HepG2 (cell line): ENCODE measurements around the gene APLP1. TPM values are rescaled to one million over a fixed set of nuclear protein-coding genes. Genes with fewer than 3 reads are reported as not detected.

Experiments used
- ATAC-seq: fragments of 200-7000 bp; cut with Tn5 transposase; 3 replicates; pipeline ENCODE4 v1.9.1; 2020; ENCODE audit warnings: mild to moderate bottlenecking, moderate library complexity
- BruUV-seq: library from RNA; stranded (reverse); fragments of 400-500 nt; replicated peaks from 2 replicates; lab custom pipeline; 2021; lab: Mats Ljungman, UMichigan
- CTCF ChIA-PET: fragments of 300-600 bp; formaldehyde crosslinking; extraction: SDS; loops from one replicate; lab custom pipeline; 2021; ENCODE audit warnings: low total read pairs, inconsistent platforms, low intra/inter-chr PET ratio; lab: Yijun Ruan, JAX
- POLR2A ChIA-PET: fragments of 350-600 bp; sonication (Branson Sonifier 250); formaldehyde crosslinking; loops from one replicate; lab custom pipeline; 2020; ENCODE audit warnings: antibody characterized with exemption, inconsistent platforms; lab: Yijun Ruan, JAX
- DNase-seq: peaks from one replicate; pipeline ENCODE4 v3.0.0-alpha.2; 2015; ENCODE audit warnings: low spot score
- FAIRE-seq: peaks from 3 replicates; lab custom pipeline; 2011; peaks lifted over from hg19 to GRCh38; lab: Jason Lieb, UNC
- H2AFZ ChIP-seq: one replicate; pipeline ENCODE4 v1.6.1; 2011; ENCODE audit warnings: low read length, inconsistent platforms
- H3K27ac ChIP-seq: fragments of 300-600 bp; 3 replicates; pipeline ENCODE4 v1.8.0; 2011; ENCODE audit warnings: mixed run types, mild to moderate bottlenecking, mixed read lengths, low read length, inconsistent platforms; ENCODE audit not compliant: insufficient read depth; ENCODE audit errors: extremely low read length
- H3K27me3 ChIP-seq, 2 experiments: fragments of 200-600 bp in 1 of 2; 2 replicates in 1 of 2; 3 replicates in 1 of 2; pipeline versions ENCODE4 v1.6.0 to v1.8.0; 2011; ENCODE audit warnings: low read length in 2 of 2, mild to moderate bottlenecking in 2 of 2, moderate library complexity in 2 of 2, inconsistent platforms in 1 of 2; ENCODE audit not compliant: insufficient read depth in 2 of 2, control insufficient read depth in 1 of 2
- H3K36me3 ChIP-seq, 2 experiments: fragments of 200-600 bp in 1 of 2; replicated peaks in 1 of 2; 2 replicates in 1 of 2; 3 replicates in 1 of 2; pipeline versions ENCODE4 v1.5.1 to v1.8.0; 2011; ENCODE audit warnings: low read length in 2 of 2, inconsistent platforms in 1 of 2; ENCODE audit not compliant: insufficient read depth in 2 of 2, control insufficient read depth in 1 of 2
- H3K4me1 ChIP-seq: 2 replicates; pipeline ENCODE4 v1.5.1; 2012; ENCODE audit warnings: low read length, inconsistent platforms; ENCODE audit not compliant: insufficient read depth
- H3K4me2 ChIP-seq: 2 replicates; pipeline ENCODE4 v1.6.0; 2011; ENCODE audit warnings: low read depth, low read length, inconsistent platforms
- H3K4me3 ChIP-seq, 3 experiments: fragments of 200-600 bp in 1 of 3; sonication (generic), shearing (Covaris generic) in 1 of 3; replicated peaks in 1 of 3; 2 replicates each; pipeline ENCODE4 v1.5.1; 2011 to 2016; ENCODE audit warnings: low read length in 3 of 3, inconsistent platforms in 2 of 3, low read depth in 2 of 3, mild to moderate bottlenecking in 2 of 3, control low read depth in 1 of 3, mixed read lengths in 1 of 3; ENCODE audit not compliant: insufficient read depth in 1 of 3
- H3K79me2 ChIP-seq: one replicate; pipeline ENCODE4 v1.6.1; 2011; ENCODE audit warnings: low read length, inconsistent platforms; ENCODE audit not compliant: insufficient read depth
- H3K9ac ChIP-seq: 2 replicates; pipeline ENCODE4 v1.6.0; 2011; ENCODE audit warnings: mild to moderate bottlenecking, low read depth, low read length, inconsistent platforms; ENCODE audit not compliant: insufficient read depth
- H3K9me3 ChIP-seq: 2 replicates; pipeline ENCODE4 v1.5.1; 2012; ENCODE audit warnings: mild to moderate bottlenecking, low read length
- H4K20me1 ChIP-seq: 2 replicates; pipeline ENCODE4 v1.6.0; 2011; ENCODE audit warnings: inconsistent platforms, mild to moderate bottlenecking, low read length, moderate library complexity; ENCODE audit not compliant: insufficient read depth
- GFI1 ChIP-seq: sonication (generic); formaldehyde crosslinking; IDR thresholded peaks from 2 replicates; pipeline ENCODE4 v1.5.0; 2020; ENCODE audit warnings: missing genetic modification reagents, mild to moderate bottlenecking, borderline replicate concordance
- GZF1 ChIP-seq: sonication (generic); formaldehyde crosslinking; IDR thresholded peaks from 2 replicates; pipeline ENCODE4 v1.5.1; 2020; ENCODE audit warnings: mild to moderate bottlenecking, missing genetic modification reagents
- RXRB ChIP-seq: IDR thresholded peaks from 2 replicates; pipeline ENCODE4 v1.6.1; 2016; ENCODE audit warnings: borderline replicate concordance, missing genetic modification reagents, missing compliant biosample characterization
- SMAD3 ChIP-seq: sonication (generic); formaldehyde crosslinking; IDR thresholded peaks from 2 replicates; pipeline ENCODE4 v1.4.0; 2020; ENCODE audit warnings: missing genetic modification reagents
- TRAFD1 ChIP-seq: sonication (generic); formaldehyde crosslinking; IDR thresholded peaks from 2 replicates; pipeline ENCODE4 v1.5.1; 2020; ENCODE audit warnings: missing genetic modification reagents, mild to moderate bottlenecking, borderline replicate concordance
- ZFP91 ChIP-seq: sonication (generic); formaldehyde crosslinking; IDR thresholded peaks from 2 replicates; pipeline ENCODE4 v1.9.0; 2022; ENCODE audit warnings: missing genetic modification reagents, mild to moderate bottlenecking, borderline replicate concordance
- ZNF431 ChIP-seq: sonication (generic); formaldehyde crosslinking; IDR thresholded peaks from 2 replicates; pipeline ENCODE4 v1.9.0; 2022; ENCODE audit warnings: missing genetic modification reagents, low read depth, mild to moderate bottlenecking, borderline replicate concordance
- ZNF552 ChIP-seq: sonication (generic); formaldehyde crosslinking; IDR thresholded peaks from 2 replicates; pipeline ENCODE4 v1.9.0; 2022; ENCODE audit warnings: missing genetic modification reagents, mild to moderate bottlenecking, borderline replicate concordance
- ZNF678 ChIP-seq: sonication (generic); formaldehyde crosslinking; IDR thresholded peaks from 2 replicates; pipeline ENCODE4 v1.4.0; 2020; ENCODE audit warnings: mild to moderate bottlenecking, missing genetic modification reagents
- ZNF710 ChIP-seq: sonication (generic); formaldehyde crosslinking; IDR thresholded peaks from 2 replicates; pipeline ENCODE4 v1.5.0; 2020; ENCODE audit warnings: mild to moderate bottlenecking, missing genetic modification reagents, borderline replicate concordance
- WGBS: methylation state at CpG from one replicate; pipeline ENCODE4 v1.1.6; 2017; ENCODE audit warnings: low lambda C conversion rate; 5-methylcytosine and 5-hydroxymethylcytosine counted together
- in situ Hi-C: cut with HindIII; loops from 2 replicates; pipeline ENCODE4 v1.10.0; 2017; ENCODE audit warnings: low pct_unique_long_range_greater_than_20kb; ENCODE audit not compliant: extremely low pct_ligation_motif_present
- intact Hi-C: fragments of 100-400 bp; cut with micrococcal nuclease; formaldehyde crosslinking; loops from one replicate; pipeline ENCODE4 v1.10.0; 2022; ENCODE audit not compliant: unreplicated experiment
- polyA plus RNA-seq, 8 experiments: library from polyadenylated mRNA; depleted of rRNA in 3 of 8; stranded (reverse) in 7 of 8; unstranded in 1 of 8; fragments of >200 nt; fragmentation: Illumina TruSeq in 4 of 8; extraction: Trizol in 4 of 8; gene quantifications; 2 replicates each; pipeline versions ENCODE4 v1.2.1 to v1.2.3, GENCODE V29; 2011 to 2016; ENCODE audit warnings: low read depth in 4 of 8, missing spikeins in 1 of 8, mixed read lengths in 1 of 8; ENCODE audit not compliant: insufficient read depth in 1 of 8
- total RNA-seq, 5 experiments: library from RNA; depleted of rRNA; stranded (reverse); fragments of >200 nt; fragmentation: Illumina TruSeq; extraction: Trizol; gene quantifications; 2 replicates each; pipeline ENCODE4 v1.2.3, GENCODE V29; 2016; ENCODE audit warnings: low read depth in 1 of 5

Gene APLP1
- total and polyA plus RNA-seq, 2 of the 13 experiments (the other 11 are each of a cell fraction or from before 2014, with no cell fraction given) = 2.0 to 2.9 TPM

- 0 out of 2 replicates have a peak, but pooled peaks have one; percentile 30 for TF ChIP-seq ZNF678 (CRISPR knock-in tag)
- no peak for TF ChIP-seq SMAD3 (CRISPR knock-in tag)
- 0 out of 2 replicates have a peak, but pooled peaks have one; percentile 50 for TF ChIP-seq GZF1 (CRISPR knock-in tag)
- peak; percentile 32; the same call in 1 of the 2 replicates for TF ChIP-seq ZNF710 (CRISPR knock-in tag)
Measured at GRCh38 chr19:35860818-35861639, 7.3 kb upstream of the APLP1 start (continued).

- Histone ChIP-seq H2AFZ (no peak overlapping the region), H3K9me3 (no peaks in the 10 kb centered on the region), H3K27ac (no peak overlapping the region), H4K20me1 (no peaks in the 10 kb centered on the region), H3K27me3 (peaks cover 5 to 32% of the 10 kb centered on the region in 2 experiments), H3K4me1 (peaks cover 33% of the 10 kb centered on the region), H3K79me2 (no peaks in the 10 kb centered on the region), H3K36me3 (no peaks in the 10 kb centered on the region), H3K4me2 (peak overlapping the region; percentile 92), H3K4me3 (peak overlapping the region; percentile 30 to 70 (median 50)), H3K9ac (peak overlapping the region; percentile 18; the same call in 1 of the 2 replicates)
- no peak for TF ChIP-seq GFI1 (CRISPR knock-in tag)
- no peak for TF ChIP-seq ZNF552 (CRISPR knock-in tag)
- TF ChIP-seq TRAFD1 (CRISPR knock-in tag) = no peak
- TF ChIP-seq RXRB (CRISPR knock-in tag) = no peak
- no peak for TF ChIP-seq ZNF431
- TF ChIP-seq ZFP91 = peak; percentile 5; the same call in 1 of the 2 replicates
- in situ Hi-C loops = no loop called here
- intact Hi-C loops = loop anchor here (5.0 kb wide), 1 partner anchor 49 kb away; the partner anchor contains the start of gene PRODH2
- FAIRE-seq (no peak), ATAC-seq (no peak), DNase-seq (no peak)
- CTCF ChIA-PET = no interaction called here
- BruUV-seq = TSS peak; percentile 81
- POLR2A ChIA-PET = interaction anchor here (0.7 to 1.1 kb wide), 4 partner anchors 16 to 114 kb away, joined by 3 to 4 read pairs (median 3); partner anchors contain the start of genes LIN37 and PRODH2
- 1% methylated on average over 12 of the region's 19 CpGs for WGBS
Measured at GRCh38 chr19:35861640-35862160, 6.7 kb upstream of the APLP1 start.
